AML-193 (cell line): ENCODE data around the gene SNX9.
"Not testable (repeated sequence)": the region's sequence is repeated elsewhere in the genome, so short reads cannot be mapped to it uniquely, and the experiment has no call there.

Experiments used
- DNase-seq, 2 experiments: peaks; one replicate each; lab custom pipeline; 2025; lab: John Stamatoyannopoulos, UW

The SNX9 gene

GRCh38 chr6:157953580-157954091 is 130.6 kb downstream of the SNX9 start:
- no peak for DNase-seq

- no peak for DNase-seq
Observed at GRCh38 chr6:157954150-157955117, 131.4 kb downstream of the SNX9 start.

- no peak for DNase-seq
Observed at GRCh38 chr6:157955675-157956074, 132.6 kb downstream of the SNX9 start.

GRCh38 chr6:157956171-157956730 is 133.2 kb downstream of the SNX9 start:
- DNase-seq = no peak

GRCh38 chr6:157959451-157960227 is 136.6 kb downstream of the SNX9 start:
- DNase-seq = no peak

GRCh38 chr6:157961153-157961831 is 138.2 kb downstream of the SNX9 start:
- no peak for DNase-seq

GRCh38 chr6:157961832-157962575 is 139.0 kb downstream of the SNX9 start:
- DNase-seq = no peak

GRCh38 chr6:157962601-157963302 is 139.7 kb downstream of the SNX9 start:
- peak; percentile 46 to 53 for DNase-seq

GRCh38 chr6:157964100-157964499 is 141.1 kb downstream of the SNX9 start:
- no peak for DNase-seq

- no peak for DNase-seq
Observed at GRCh38 chr6:157965387-157965786, 142.3 kb downstream of the SNX9 start.

GRCh38 chr6:157966589-157966977 is 143.5 kb downstream of the SNX9 start:
- no peak for DNase-seq

- no peak for DNase-seq
Observed at GRCh38 chr6:157967020-157967419, 144.0 kb downstream of the SNX9 start.

GRCh38 chr6:157967486-157967885 is 144.4 kb downstream of the SNX9 start:
- DNase-seq = no peak

GRCh38 chr6:157972177-157972576 is 149.1 kb downstream of the SNX9 start:
- not testable (repeated sequence) for DNase-seq

- no peak for DNase-seq
Observed at GRCh38 chr6:157974341-157974894, 151.4 kb downstream of the SNX9 start.

- DNase-seq = no peak
Observed at GRCh38 chr6:157974967-157975366, 151.9 kb downstream of the SNX9 start.

GRCh38 chr6:157975456-157975855 is 152.4 kb downstream of the SNX9 start:
- DNase-seq = no peak

- DNase-seq = no peak
Observed at GRCh38 chr6:157976345-157977175, 153.5 kb downstream of the SNX9 start.

- no peak for DNase-seq
Observed at GRCh38 chr6:157977176-157977804, 154.2 kb downstream of the SNX9 start.
